Activated CD4-positive, CD25-positive, alpha-beta regulatory T cell treated with anti-CD3 and anti-CD28 coated beads, Interleukin-2, amount 50 U/mL, for 16 hours (primary cell): Measurements from ENCODE around the gene LAMC3.

Experiments
- DNase-seq: peaks from one replicate; pipeline ENCODE4 v3.0.0-alpha.2; 2020; ENCODE audit warnings: low read depth, low spot score

Gene LAMC3

GRCh38 chr9:131076347-131077195, 67.6 kb downstream of the LAMC3 start:
- no peak for DNase-seq

- DNase-seq = no peak
Measured at GRCh38 chr9:131078427-131079366, 69.7 kb downstream of the LAMC3 start.

DNA sequence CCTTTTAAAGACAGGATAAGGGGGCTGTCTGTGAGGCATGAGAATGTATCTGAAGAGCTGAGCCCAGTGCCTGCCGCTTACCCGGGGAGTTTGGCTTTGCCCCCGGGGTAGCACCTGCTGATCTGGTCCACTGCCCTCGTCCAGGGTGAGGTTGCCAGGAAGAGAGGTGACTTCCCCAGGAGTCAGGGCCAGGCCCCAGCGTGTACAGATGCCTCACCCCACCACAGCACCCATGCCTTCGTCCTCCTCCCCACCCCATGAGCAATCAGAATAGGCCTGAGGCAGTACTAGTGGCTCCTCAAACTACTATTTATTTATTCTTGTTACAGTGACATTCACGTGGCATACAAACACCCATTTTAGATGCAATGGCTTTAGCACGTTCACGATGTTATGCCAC, 71.6 kb downstream of the LAMC3 start:
- DNase-seq = no peak

GRCh38 chr9:131081868-131082267, 72.9 kb downstream of the LAMC3 start:
- DNase-seq = no peak

DNA sequence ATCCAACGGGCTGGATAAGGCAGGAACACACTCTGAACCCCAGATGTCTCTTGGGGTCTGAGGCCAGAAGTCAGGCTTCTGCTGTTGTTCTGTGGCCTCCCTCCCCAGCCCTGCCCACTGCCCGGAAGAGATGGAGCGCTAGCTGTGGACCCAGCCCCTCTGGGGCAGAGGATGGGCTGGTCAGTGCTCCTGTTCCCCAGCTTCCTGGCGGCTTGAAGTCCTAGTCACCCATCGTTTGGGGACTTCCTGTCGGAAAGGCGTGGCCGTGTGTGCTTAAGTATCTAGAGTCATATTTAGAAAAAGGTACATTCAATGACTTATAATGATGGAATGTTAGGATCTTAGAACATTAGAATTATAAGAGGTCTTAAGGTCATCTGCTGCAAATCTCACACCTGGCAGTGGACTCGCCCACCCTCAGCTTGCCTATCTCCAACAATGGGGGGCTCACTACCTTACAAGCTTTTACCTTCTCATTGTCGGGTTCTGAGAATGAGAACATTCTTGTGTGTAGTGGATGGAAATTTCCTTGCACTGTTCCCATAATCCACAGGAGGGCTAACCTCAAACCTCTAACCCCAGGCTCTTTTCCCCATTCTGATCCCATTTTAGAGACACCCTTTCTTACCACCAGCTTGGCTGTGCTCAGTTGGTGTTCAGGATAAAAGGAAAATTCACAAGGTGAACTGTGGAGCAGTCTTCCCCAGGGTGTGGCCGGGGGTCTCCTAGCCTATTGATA, 74.0 kb downstream of the LAMC3 start:
- DNase-seq = no peak

DNA sequence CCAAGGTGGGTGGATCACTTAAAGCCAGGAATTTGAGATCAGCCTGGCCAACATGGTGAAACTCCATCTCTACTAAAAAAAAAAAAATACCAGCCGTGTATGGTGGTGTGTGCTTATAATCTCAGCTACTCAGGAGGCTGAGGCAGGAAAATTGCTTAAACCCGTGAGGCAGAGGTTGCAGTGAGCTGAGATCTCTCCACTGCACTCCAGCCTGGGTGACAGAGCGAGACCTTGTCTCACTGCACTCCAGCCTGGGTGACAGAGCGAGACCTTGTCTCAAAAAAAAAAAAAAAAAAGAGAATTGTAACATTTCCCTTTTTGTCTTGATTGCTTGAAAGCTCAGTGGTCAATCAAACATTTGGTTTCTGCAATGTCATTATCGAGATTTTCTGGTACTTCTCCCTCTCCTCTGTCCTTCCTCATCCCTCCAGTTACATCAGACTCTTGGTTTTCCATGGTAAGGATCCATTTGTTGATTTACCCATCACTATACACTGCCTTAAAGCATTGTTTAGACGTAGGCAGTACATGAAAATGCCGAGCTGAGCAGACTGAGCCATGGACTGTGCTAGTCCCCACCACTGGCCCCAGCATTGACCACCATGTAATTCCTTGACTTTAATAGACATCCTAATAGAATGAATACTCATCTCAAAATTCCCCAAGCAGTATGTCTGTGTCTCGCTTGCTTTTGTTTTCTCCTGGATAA, 75.8 kb downstream of the LAMC3 start:
- no peak for DNase-seq

GRCh38 chr9:131085370-131086122, 76.6 kb downstream of the LAMC3 start:
- no peak for DNase-seq

GRCh38 chr9:131087354-131087893, 78.5 kb downstream of the LAMC3 start:
- no peak for DNase-seq

DNA sequence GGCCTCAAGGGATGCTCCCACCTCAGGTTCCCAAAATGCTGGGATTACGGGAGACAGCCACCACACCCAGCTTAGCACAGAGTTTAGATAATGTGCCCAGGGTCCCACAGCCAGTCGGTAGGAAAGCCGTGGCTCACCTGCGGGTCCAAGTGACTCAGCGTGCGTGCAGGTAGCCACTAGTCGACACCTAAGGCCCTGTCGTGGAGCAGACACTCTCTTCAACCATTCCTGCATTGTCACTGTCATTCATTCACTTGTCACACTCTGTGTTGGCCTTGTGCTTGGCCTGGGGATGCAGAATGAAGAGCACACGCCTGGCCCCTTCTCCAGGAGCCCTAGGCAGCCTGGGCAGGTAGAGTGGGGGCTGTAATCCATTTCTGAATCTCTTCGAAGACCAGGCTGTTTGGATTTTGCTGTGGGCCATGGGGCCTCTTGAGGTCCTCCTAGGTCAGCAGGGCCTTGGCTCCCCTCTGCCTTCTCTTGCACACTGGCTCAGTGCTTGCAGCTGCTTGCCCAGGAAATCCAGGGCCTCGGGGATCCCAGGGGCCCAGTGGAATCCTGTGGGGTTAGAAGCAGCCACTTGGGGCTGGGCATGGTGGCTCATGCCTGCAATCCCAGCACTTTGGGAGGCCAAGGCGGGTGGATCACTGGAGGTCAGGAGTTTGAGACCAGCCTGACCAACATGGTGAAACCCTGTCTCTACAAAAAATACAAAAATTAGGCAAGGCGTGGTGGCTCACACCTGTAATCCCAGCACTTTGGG, 81.2 kb downstream of the LAMC3 start:
- DNase-seq = no peak

- DNase-seq = no peak
Measured at GRCh38 chr9:131091352-131091992, 82.5 kb downstream of the LAMC3 start.

GRCh38 chr9:131092030-131092429, 83.1 kb downstream of the LAMC3 start:
- no peak for DNase-seq

DNA sequence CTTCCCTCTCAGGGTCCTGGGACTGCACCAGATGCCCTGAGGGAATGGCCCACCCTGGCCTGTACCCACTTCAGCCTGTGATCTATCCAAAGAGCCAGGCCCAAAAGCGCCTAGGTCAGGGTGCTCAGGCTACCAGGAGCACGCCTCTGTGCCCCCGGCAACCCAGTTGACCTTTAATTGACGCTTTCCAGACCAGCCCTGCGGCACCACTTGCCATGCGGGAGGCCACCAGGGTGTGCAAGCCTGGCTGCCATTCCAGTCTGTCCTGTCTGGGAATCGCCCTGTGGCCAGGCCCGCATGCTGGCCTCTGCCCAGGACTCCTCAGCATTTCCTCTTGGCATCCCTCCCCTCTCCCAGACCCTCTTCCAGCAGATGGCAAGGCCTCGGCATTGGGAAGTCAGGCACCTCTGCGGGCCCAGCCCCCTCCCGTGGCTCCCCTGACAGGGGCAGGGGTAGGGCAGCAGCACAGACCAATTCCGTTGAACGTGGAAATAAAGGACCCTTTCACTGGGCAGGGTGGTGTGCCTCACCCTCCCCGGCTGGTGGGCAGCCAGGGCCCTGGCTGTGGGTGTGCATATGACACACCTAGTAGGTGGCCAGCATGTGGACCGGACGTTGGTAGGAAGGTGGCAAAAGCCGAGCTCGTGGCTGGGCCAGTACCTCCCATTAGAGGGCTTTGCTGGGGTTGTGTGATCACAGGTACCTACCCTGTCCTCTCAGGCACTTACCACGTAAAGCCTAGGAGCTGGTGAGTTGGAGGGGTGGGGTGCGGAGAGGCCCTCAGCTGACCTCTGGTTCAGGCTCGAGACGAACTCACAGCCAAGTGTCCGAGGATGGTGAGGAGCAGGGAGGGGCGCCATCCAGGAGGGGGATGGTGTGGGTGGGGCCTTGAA, 83.8 kb downstream of the LAMC3 start:
- no peak for DNase-seq

GRCh38 chr9:131094015-131094414, 85.0 kb downstream of the LAMC3 start:
- DNase-seq = no peak

- no peak for DNase-seq
Measured at GRCh38 chr9:131094622-131095021, 85.6 kb downstream of the LAMC3 start.

GRCh38 chr9:131095666-131096268, 86.8 kb downstream of the LAMC3 start:
- no peak for DNase-seq

DNA sequence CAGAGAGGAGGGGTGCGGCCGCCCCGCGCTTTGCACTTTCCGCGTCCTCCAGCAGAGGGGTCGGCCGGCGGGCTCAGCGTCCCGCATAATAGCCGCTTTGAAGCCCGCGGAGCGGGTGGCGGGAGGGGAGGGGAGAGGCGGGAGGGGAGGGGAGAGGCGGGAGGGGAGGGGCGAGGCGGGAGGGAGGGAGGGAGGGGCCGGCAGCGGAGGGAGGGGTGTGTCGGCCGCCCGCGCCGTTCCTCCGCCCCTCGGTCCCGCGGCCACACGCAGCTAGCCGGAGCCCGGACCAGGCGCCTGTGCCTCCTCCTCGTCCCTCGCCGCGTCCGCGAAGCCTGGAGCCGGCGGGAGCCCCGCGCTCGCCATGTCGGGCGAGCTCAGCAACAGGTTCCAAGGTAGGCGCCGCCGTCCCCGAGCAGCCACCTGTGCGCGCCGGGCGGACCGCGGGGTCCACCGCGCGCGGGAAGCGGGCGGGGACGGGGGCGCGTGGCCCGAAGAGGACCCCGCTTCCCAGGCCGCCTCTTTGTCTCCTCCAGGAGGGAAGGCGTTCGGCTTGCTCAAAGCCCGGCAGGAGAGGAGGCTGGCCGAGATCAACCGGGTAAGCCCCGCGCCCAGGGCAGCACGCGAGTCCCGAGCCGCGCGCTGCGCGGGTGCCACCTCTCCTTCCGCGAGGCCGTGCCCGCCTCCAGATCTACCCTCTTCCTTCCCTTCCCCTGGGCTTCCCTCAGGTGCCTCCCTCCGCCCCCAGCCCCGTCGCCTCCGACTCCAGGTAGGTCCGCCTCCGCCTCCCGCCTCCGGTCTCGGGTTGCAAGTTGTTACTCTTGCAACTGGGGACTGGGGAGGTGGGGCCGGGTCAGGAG, 87.5 kb downstream of the LAMC3 start, which contains the start of gene AIF1L:
Gene AIF1L (plus strand): TSS at position 263 of the 857 bp plus-strand sequence. CDS start 99 bp downstream, at position 362.
- no peak for DNase-seq
